Keratinocyte (primary cell): ENCODE data around the gene ESRRB.

Experiments used
- EZH2 ChIP-seq: IDR thresholded peaks from one replicate; pipeline ENCODE4 v1.6.1; 2012; ENCODE audit warnings: inconsistent platforms, mild to moderate bottlenecking, low read length, moderate library complexity
- TF ChIP-seq, protein P1 (sequence below), 3 experiments: IDR thresholded peaks in 1 of 3; conservative IDR thresholded peaks in 1 of 3; optimal IDR thresholded peaks in 1 of 3; 2 replicates in 2 of 3; 3 replicates in 1 of 3; pipeline versions ENCODE3 to v1.5.1; 2011; ENCODE audit warnings: low read length in 3 of 3, mild to moderate bottlenecking in 3 of 3, moderate library complexity in 2 of 3, control low read depth in 1 of 3, inconsistent platforms in 1 of 3; ENCODE audit not compliant: insufficient read depth in 2 of 3; ENCODE audit errors: extremely low read depth in 1 of 3

DNA sequence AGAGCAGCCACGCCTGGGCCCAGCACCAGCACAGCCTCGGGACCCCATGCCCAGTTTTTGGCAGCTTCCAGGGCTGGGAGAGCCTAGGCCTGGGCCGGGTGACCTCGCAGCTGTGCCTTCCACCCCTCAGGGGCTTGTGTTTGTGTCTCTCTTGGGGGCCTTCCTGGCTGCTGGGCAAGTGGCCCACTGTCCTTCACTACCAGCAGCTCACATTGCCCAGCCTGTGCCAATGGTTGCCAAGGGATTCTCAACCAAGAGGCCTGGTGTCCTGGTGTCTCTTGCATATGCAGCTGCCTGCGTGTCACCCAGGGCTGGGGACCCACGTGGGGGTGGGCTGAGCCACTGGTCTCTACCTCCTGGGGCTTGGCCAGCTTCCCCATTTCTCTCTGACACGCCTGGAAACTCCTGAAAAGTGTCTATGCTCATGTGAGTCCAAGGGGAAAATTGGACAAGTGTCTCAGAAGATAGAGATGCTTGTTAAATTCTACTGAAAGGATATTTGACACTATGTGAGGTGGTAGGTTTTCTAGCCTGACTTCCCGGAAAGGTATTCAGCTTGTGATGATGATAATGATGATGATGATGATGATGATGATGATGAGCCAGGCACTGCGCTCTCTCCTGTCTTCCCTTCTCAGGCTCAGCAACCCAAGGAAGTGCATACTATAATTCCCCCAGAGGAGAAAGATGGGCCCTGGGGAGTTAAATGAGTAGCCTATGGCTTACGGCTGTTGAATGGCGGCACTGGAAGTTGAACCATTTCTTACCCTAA, 48.8 kb upstream of the ESRRB start:
- TF ChIP-seq, protein P1, sequence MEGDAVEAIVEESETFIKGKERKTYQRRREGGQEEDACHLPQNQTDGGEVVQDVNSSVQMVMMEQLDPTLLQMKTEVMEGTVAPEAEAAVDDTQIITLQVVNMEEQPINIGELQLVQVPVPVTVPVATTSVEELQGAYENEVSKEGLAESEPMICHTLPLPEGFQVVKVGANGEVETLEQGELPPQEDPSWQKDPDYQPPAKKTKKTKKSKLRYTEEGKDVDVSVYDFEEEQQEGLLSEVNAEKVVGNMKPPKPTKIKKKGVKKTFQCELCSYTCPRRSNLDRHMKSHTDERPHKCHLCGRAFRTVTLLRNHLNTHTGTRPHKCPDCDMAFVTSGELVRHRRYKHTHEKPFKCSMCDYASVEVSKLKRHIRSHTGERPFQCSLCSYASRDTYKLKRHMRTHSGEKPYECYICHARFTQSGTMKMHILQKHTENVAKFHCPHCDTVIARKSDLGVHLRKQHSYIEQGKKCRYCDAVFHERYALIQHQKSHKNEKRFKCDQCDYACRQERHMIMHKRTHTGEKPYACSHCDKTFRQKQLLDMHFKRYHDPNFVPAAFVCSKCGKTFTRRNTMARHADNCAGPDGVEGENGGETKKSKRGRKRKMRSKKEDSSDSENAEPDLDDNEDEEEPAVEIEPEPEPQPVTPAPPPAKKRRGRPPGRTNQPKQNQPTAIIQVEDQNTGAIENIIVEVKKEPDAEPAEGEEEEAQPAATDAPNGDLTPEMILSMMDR (optimal IDR thresholded peaks at IDR 0.05 in 1 of 3, IDR thresholded peaks at IDR 0.05 in 1 of 3, conservative IDR thresholded peaks at IDR 0.05 in 1 of 3; ENCODE audit: extremely low read depth in 1 of 3, insufficient read depth in 2 of 3, low read length in 3 of 3): no peak
- no peak for TF ChIP-seq EZH2
